ENCODE results near the gene GEMIN7. TPM values are rescaled to one million over a fixed set of nuclear protein-coding genes. Genes with fewer than 3 reads are reported as not detected.

The GEMIN7 gene
- total and polyA plus RNA-seq, 2 of the 13 experiments (the other 11 are each of a cell fraction or from before 2014, with no cell fraction given) = 24.1 to 30.6 TPM

GRCh38 chr19:45038931-45039893 is 39.8 kb upstream of the GEMIN7 start, which contains the start of gene CLASRP (continued):
- TF ChIP-seq ZHX2 (IDR thresholded peaks at IDR 0.05; ENCODE audit: low read depth) (0 out of 2 replicates have a peak, but pooled peaks have one; percentile 58), ZHX2 (CRISPR knock-in tag; IDR thresholded peaks at IDR 0.05; ENCODE audit: borderline replicate concordance) (peak; percentile 75; the same call in 1 of the 2 replicates), FOXA1 (IDR thresholded peaks at IDR 0.05) (no peak), FOXA1 (CRISPR knock-in tag; IDR thresholded peaks at IDR 0.05) (no peak), ZNF740 (CRISPR knock-in tag; IDR thresholded peaks at IDR 0.05) (no peak), SP1 (IDR thresholded peaks at IDR 0.05) (no peak), SP1 (CRISPR knock-in tag; IDR thresholded peaks at IDR 0.05) (no peak; the same call in none of the 2 replicates), ZNF616 (CRISPR knock-in tag; IDR thresholded peaks at IDR 0.05; ENCODE audit: low read depth) (no peak), ZNF660 (CRISPR knock-in tag; IDR thresholded peaks at IDR 0.05; ENCODE audit: borderline replicate concordance, low read depth) (no peak), KLF11 (CRISPR knock-in tag; IDR thresholded peaks at IDR 0.05) (no peak), HNF1B (CRISPR knock-in tag; IDR thresholded peaks at IDR 0.05) (peak; percentile 95), TARDBP (CRISPR knock-in tag; IDR thresholded peaks at IDR 0.05) (peak; percentile 6; the same call in 1 of the 2 replicates), RNF2 (conservative IDR thresholded peaks at IDR 0.05; ENCODE audit: low read depth) (no peak; the same call in 1 of the 2 replicates), ZNF713 (CRISPR knock-in tag; IDR thresholded peaks at IDR 0.05) (no peak), LCORL (IDR thresholded peaks at IDR 0.05) (no peak), LCORL (CRISPR knock-in tag; IDR thresholded peaks at IDR 0.05) (no peak), ZNF589 (CRISPR knock-in tag; conservative IDR thresholded peaks at IDR 0.05) (no peak), ZNF598 (CRISPR knock-in tag; IDR thresholded peaks at IDR 0.05; ENCODE audit: borderline replicate concordance) (peak; percentile 72; the same call in 1 of the 2 replicates), CSRNP1 (CRISPR knock-in tag; IDR thresholded peaks at IDR 0.05) (peak; percentile 78; the same call in 1 of the 2 replicates)
